ENCODE measurements around the gene ARMCX2. TPM values are rescaled to one million over a fixed set of nuclear protein-coding genes. Genes with fewer than 3 reads are reported as not detected.
A peak's percentile ranks its signal among the peaks of the same experiment; 100 is the strongest.

The ARMCX2 gene
- total RNA-seq, 4 donors from 2014 or later = 16.4 to 105 (median 55.6) TPM

- Histone ChIP-seq H3K27ac (no peak overlapping the region), H3K4me1 (no peaks in the 10 kb centered on the region), H3K36me3 (no peaks in the 10 kb centered on the region), H3K9me3 (no peaks in the 10 kb centered on the region), H3K4me3 (no peak overlapping the region), H3K27me3 (no peaks in the 10 kb centered on the region)
- TF ChIP-seq POLR2A (IDR thresholded peaks at IDR 0.05) (no peak), CTCF (IDR thresholded peaks at IDR 0.05) (no peak)
- DNase-seq = no peak
- intact Hi-C loops (cut with DNase I; ENCODE audit: low total_unique reads) = no loop called here
These were observed 17.6 kb downstream of the ARMCX2 start for GRCh38 chrX:101642093-101642492.

DNA sequence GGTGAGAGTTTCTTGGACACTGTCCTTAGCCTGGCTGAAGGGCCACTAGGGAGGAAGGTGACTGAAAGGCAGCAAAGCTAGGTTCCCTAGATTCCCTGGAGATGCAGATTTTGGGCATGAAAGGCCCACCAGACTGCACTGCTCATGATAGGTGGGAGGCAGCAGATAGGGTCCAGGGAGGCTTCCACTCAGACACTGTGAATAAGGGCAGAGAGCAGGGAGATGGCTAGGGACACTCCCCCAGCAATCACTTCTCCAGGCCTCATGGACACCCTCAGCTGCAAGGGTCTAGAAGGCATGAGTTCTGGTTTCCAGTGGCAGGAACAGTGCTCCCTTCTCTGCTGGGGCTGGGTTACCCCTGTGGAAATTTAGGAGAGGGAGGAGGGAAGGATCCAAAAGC, 20.1 kb downstream of the ARMCX2 start:
- intact Hi-C loops (cut with DNase I; ENCODE audit: low total_unique reads) = no loop called here
- Histone ChIP-seq H3K4me3 (no peak overlapping the region), H3K9me3 (no peaks in the 10 kb centered on the region), H3K36me3 (no peaks in the 10 kb centered on the region), H3K27ac (no peak overlapping the region), H3K4me1 (no peaks in the 10 kb centered on the region), H3K27me3 (no peaks in the 10 kb centered on the region)
- no peak for DNase-seq
- TF ChIP-seq POLR2A (IDR thresholded peaks at IDR 0.05) (no peak), CTCF (IDR thresholded peaks at IDR 0.05) (no peak)

DNA sequence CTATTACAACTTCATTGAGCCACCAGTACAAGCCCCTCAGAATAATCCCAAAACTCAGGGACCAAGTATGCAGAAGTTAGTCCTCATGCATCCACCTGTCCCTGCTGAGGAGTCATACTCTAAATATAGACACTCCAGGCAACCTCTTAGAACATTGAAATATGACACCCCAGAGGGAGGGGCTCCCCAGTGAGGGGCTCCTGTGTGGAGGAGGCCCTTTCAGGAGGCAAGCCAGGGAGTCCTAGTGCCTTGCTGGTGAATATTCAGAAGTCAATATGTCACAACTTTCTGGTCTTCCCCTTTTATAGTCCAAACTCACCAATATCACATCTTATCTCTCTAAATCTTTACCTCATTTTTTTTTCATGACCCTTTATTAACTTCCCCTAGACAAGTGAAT, 40.3 kb downstream of the ARMCX2 start:
- DNase-seq = no peak
- intact Hi-C loops (cut with DNase I; ENCODE audit: low total_unique reads) = no loop called here
- TF ChIP-seq CTCF (IDR thresholded peaks at IDR 0.05) (no peak), POLR2A (IDR thresholded peaks at IDR 0.05) (no peak)
- no peak overlapping the region for H3K27ac ChIP-seq
- no peak overlapping the region for H3K4me3 ChIP-seq
- H3K27me3 ChIP-seq = no peaks in the 10 kb centered on the region
- no peaks in the 10 kb centered on the region for H3K9me3 ChIP-seq
- H3K36me3 ChIP-seq = no peaks in the 10 kb centered on the region
- H3K4me1 ChIP-seq = no peaks in the 10 kb centered on the region

DNA sequence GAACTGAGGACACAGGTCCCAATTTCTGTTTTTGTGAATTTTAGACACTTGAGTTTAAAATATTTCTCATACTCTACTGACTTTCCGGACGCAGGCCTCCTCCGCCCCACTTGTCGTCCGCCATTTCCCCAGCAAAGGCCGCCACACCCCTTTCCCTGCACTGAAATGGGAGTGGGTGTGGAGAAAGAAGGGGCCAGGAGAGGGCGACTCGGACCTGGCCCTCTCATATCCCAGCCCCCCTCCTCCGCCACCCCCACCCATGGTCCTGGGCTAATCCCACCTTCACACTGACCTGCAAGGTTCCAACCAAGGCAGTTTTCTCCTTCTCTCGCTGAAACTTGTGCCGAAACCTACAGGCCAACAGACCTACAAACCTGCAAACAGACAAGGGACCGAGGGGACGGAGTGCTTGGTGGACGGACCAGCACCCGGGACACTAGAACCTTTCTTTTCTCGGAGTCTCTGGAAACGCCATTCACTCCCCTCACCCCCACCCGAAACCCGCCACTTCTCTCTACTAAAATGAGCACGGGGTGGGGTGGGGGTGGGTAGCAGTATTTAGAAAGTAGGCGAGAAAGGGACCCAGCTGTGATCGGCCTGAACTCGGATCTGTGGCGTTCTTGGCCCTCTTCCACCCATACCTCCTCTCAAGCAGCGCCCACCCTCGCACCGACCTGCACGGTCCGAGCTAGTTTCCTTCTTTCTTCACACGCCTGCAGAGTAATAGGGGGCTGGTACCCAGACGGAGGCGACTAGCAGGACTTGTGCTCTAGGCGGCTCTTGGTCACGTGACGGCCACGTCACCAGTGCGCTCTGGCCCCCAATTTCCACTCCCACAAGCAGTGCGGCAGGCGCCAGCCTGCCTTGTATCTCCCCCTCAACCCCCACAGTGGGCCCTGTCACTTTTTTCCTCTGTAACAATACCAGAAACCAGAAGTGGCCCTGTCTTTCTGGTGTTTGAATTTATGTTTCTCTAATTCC, 42.1 kb downstream of the ARMCX2 start, which contains the start of gene ARMCX6:
TSS of gene ARMCX6 (minus strand) at position 790 of the 981 bp plus-strand sequence. CDS start 1,380 bp downstream, outside the sequence.
- DNase-seq = peak; percentile 76 to 81

More for the DNA sequence above, 42.1 kb downstream of the ARMCX2 start, which contains the start of gene ARMCX6:
- H3K4me3 ChIP-seq = peak within 1 kb of the TSS; percentile 37 to 48
- intact Hi-C loops (cut with DNase I; ENCODE audit: low total_unique reads) = no loop called here
- H3K36me3 ChIP-seq = no peaks in the 10 kb centered on the region
- H3K27ac ChIP-seq = peak within 1 kb of the TSS; percentile 78 to 85
- H3K9me3 ChIP-seq = no peaks in the 10 kb centered on the region
- H3K27me3 ChIP-seq = no peaks in the 10 kb centered on the region
- H3K4me1 ChIP-seq = no peaks in the 10 kb centered on the region
- TF ChIP-seq POLR2A (IDR thresholded peaks at IDR 0.05) (peak; percentile 33 to 39), CTCF (IDR thresholded peaks at IDR 0.05) (peak in 3 of 4 experiments; percentile 21 to 43 (median 36))

Data from uterus (tissue), 4 donors.